NCI-H1092 (cell line): ENCODE results near the gene PSMD8.
"Not testable (repeated sequence)": the region's sequence is repeated elsewhere in the genome, so short reads cannot be mapped to it uniquely, and the experiment has no call there.

Source experiments
- DNase-seq: peaks from one replicate; lab custom pipeline; 2025; lab: John Stamatoyannopoulos, UW

Gene PSMD8

GRCh38 chr19:38387550-38388348 lies 13.4 kb downstream of the PSMD8 start, which contains the start of gene GGN:
Gene GGN, minus strand, starts transcription at chr19:38388034. Its CDS starts 773 bp downstream, at chr19:38387261.
- peak; percentile 56 for DNase-seq

GRCh38 chr19:38388349-38389100 lies 14.2 kb downstream of the PSMD8 start, which contains the start of gene SPRED3:
Gene SPRED3, plus strand, starts transcription at chr19:38388697. Its CDS starts 1,606 bp downstream, at chr19:38390303.
- no peak for DNase-seq

GRCh38 chr19:38389101-38389925 lies 14.9 kb downstream of the PSMD8 start:
- DNase-seq: no peak

GRCh38 chr19:38389957-38390924 lies 15.9 kb downstream of the PSMD8 start:
- DNase-seq: no peak

GRCh38 chr19:38391911-38392464 lies 17.6 kb downstream of the PSMD8 start:
- no peak for DNase-seq

- DNase-seq: no peak
These were observed 18.4 kb downstream of the PSMD8 start for GRCh38 chr19:38392707-38393308.

GRCh38 chr19:38394488-38394887 lies 20.1 kb downstream of the PSMD8 start:
- DNase-seq: no peak

GRCh38 chr19:38395381-38396114 lies 21.2 kb downstream of the PSMD8 start:
- DNase-seq: no peak

- DNase-seq: no peak
These were observed 24.7 kb downstream of the PSMD8 start for GRCh38 chr19:38399081-38399480.

- DNase-seq: no peak
These were observed 25.2 kb downstream of the PSMD8 start for GRCh38 chr19:38399537-38399936.

- no peak for DNase-seq
These were observed 26.0 kb downstream of the PSMD8 start for GRCh38 chr19:38400361-38400760.

- DNase-seq: no peak
These were observed 26.8 kb downstream of the PSMD8 start for GRCh38 chr19:38401148-38401547.

GRCh38 chr19:38402623-38402966 lies 28.2 kb downstream of the PSMD8 start:
- no peak for DNase-seq

GRCh38 chr19:38402967-38403674 lies 28.8 kb downstream of the PSMD8 start, which contains the start of gene FAM98C:
Gene FAM98C, plus strand, starts transcription at chr19:38403093. Its CDS starts 61 bp downstream, at chr19:38403154.
- peak; percentile 90 for DNase-seq

GRCh38 chr19:38404858-38405257 lies 30.5 kb downstream of the PSMD8 start:
- DNase-seq: no peak

GRCh38 chr19:38405276-38405675 lies 30.9 kb downstream of the PSMD8 start:
- no peak for DNase-seq

GRCh38 chr19:38409631-38410133 lies 35.3 kb downstream of the PSMD8 start:
- no peak for DNase-seq

GRCh38 chr19:38410407-38410806 lies 36.0 kb downstream of the PSMD8 start:
- not testable (repeated sequence) for DNase-seq
